ENCODE data around the gene MORC3. TPM values are rescaled to one million over a fixed set of nuclear protein-coding genes. Genes with fewer than 3 reads are reported as not detected.

The MORC3 gene
- total and polyA plus RNA-seq, 2 of the 4 experiments (the other 2 are of a cell fraction) = 14.0 to 23.5 TPM

DNA sequence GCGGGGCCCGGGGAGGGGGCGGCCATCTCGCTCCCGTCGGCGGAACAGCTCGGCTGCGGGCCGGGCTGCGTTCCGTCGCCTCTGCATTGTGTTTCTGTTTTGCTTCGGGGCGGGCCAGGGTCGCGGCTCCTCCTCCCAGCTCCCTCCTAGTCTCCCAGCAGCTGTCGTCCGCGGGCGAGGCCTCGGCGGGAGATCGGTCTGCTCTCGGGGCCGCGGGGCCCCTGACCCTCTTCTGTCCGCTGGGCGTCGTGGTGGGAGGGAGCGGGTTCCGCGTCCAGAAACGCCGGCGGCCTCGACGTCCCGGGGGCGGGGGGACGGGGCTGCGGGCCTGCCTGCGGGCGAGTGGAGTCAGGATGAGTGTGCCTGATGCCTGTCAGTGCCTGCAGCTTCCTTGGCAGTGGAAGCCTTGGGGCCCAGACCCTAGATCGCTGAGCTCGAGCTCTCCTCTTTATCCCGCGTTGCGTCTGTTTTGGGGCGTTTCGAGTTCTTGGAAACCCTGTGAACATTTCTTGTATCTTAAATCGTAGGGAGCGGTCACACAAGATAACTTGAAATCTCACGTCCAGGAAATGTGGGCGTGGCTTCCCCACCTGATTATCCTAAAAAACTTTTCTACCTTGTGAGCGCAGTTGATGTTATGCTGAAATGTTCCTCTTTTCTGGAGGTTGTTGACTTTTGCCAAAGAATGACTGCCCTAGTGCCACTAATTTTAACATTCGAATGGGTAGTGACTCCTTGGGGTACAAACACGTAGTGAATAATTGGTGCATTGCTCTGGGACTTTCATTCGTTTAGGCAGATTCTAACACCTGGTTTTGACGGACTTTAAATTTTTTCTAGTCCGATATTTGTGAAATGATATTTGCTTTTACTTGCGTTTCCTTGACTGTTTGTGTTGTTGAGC lies 676 bp downstream of the MORC3 start:
- Histone ChIP-seq H2BK5ac (ENCODE audit: low read depth, low read length, poor library complexity, severe bottlenecking) (peak overlapping the region; percentile 81), H4K8ac (ENCODE audit: low read depth in 2 of 2, low read length in 2 of 2) (peak overlapping the region in 1 of 2 experiments; percentile 71; a peak in 2 of 4 replicates), H2BK120ac (ENCODE audit: low read depth, low read length) (peak overlapping the region; percentile 21), H3K27me3 (ENCODE audit: control insufficient read depth, insufficient read depth, low read length) (no peaks in the 10 kb centered on the region), H3K4me1 (ENCODE audit: control insufficient read depth, insufficient read depth, low read length) (peaks cover 5% of the 10 kb centered on the region), H3K23ac (ENCODE audit: low read depth, low read length) (peak overlapping the region; percentile 57), H2AK9ac (replicated peaks; ENCODE audit: low read depth, low read length, poor library complexity) (peak overlapping the region; percentile 92), H3K9me1 (ENCODE audit: insufficient read depth, low read length) (no peaks in the 10 kb centered on the region), H4K20me1 (ENCODE audit: insufficient read depth, low read length) (peaks cover 36% of the 10 kb centered on the region), H3K9ac (ENCODE audit: low read depth, low read length) (peak overlapping the region; percentile 83), H2AK5ac (ENCODE audit: low read depth, low read length) (peak overlapping the region; percentile 25), H4K91ac (ENCODE audit: insufficient read depth, low read depth, low read length) (peak overlapping the region; percentile 53), H3K4me3 (ENCODE audit: insufficient read depth, low read depth, low read length) (peak overlapping the region; percentile 81), H2BK20ac (ENCODE audit: low read depth, low read length) (no peak overlapping the region), H3K27ac (ENCODE audit: insufficient read depth, low read length) (peak overlapping the region; percentile 83), H4K5ac (ENCODE audit: low read depth, low read length) (peak overlapping the region; percentile 16; the same call in 1 of the 2 replicates), H2AFZ (replicated peaks; ENCODE audit: low read length, poor library complexity) (peak overlapping the region; percentile 86), H2BK15ac (ENCODE audit: low read depth, low read length) (no peak overlapping the region; the same call in 2 of the 3 replicates), H3K4me2 (ENCODE audit: low read depth, low read length) (peak overlapping the region; percentile 100), H3K36me3 (ENCODE audit: control insufficient read depth, insufficient read depth, low read length) (peaks cover 7% of the 10 kb centered on the region), H3K14ac (replicated peaks; ENCODE audit: low read depth, low read length) (peak overlapping the region; percentile 57), H3K79me1 (ENCODE audit: low read depth in 1 of 2, low read length in 2 of 2) (peaks cover 4 to 24% of the 10 kb centered on the region in 2 experiments; a peak in 3 of 4 replicates), H3K9me3 (ENCODE audit: control insufficient read depth, insufficient read depth, low read length) (no peaks in the 10 kb centered on the region), H3K18ac (ENCODE audit: low read depth, low read length) (peak overlapping the region; percentile 12), H3K4ac (ENCODE audit: low read depth, low read length) (peak overlapping the region; percentile 47), H3K56ac (ENCODE audit: extremely low read depth, insufficient read depth, low read length) (peak overlapping the region; percentile 76)
- ATAC-seq (ENCODE audit: low read depth) (peak; percentile 66), DNase-seq (peak; percentile 73)
- 0% methylated on average over 17 of the region's 62 CpGs; no CpG with 5 or more reads in 1 of the 2 experiments for WGBS, 2 experiments (ENCODE audit: extremely low coverage in 2 of 2, insufficient read length in 1 of 2)
- ChIA-PET CTCF (interaction anchor here (0.6 kb wide), 1 partner anchor 1306 kb away, joined by 4 read pairs; no protein-coding TSS in a partner anchor), POLR2A (ENCODE audit: unreplicated experiment) (interaction anchor here (0.5 to 1.2 kb wide), 4 partner anchors 14 to 111 kb away, joined by 3 to 4 read pairs (median 3); no protein-coding TSS in a partner anchor)
- intact Hi-C loops (cut with micrococcal nuclease) = loop anchor here (2.0 to 5.0 kb wide), 3 partner anchors 32 to 258 kb away; partner anchors contain the start of gene SETD4
- in situ Hi-C loops (cut with MboI; ENCODE audit: low sequenced_read_pairs) = no loop called here
- dilution Hi-C loops (cut with HindIII; ENCODE audit: low sequenced_read_pairs, unreplicated experiment) = no loop called here
- BruUV-seq (replicated peaks) = no TSS peak
- no peak for TF ChIP-seq CEBPB (IDR thresholded peaks at IDR 0.05; ENCODE audit: low read depth, low read length)
- TF ChIP-seq, protein P1, sequence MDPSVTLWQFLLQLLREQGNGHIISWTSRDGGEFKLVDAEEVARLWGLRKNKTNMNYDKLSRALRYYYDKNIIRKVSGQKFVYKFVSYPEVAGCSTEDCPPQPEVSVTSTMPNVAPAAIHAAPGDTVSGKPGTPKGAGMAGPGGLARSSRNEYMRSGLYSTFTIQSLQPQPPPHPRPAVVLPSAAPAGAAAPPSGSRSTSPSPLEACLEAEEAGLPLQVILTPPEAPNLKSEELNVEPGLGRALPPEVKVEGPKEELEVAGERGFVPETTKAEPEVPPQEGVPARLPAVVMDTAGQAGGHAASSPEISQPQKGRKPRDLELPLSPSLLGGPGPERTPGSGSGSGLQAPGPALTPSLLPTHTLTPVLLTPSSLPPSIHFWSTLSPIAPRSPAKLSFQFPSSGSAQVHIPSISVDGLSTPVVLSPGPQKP (IDR thresholded peaks at IDR 0.05; ENCODE audit: borderline replicate concordance, low read depth, low read length) = no peak
- peak; percentile 58; the same call in 1 of the 2 replicates for TF ChIP-seq MXI1 (IDR thresholded peaks at IDR 0.05; ENCODE audit: borderline replicate concordance, low read depth, low read length)
- no peak for TF ChIP-seq RAD21 (IDR thresholded peaks at IDR 0.05; ENCODE audit: low read length)
- TF ChIP-seq POLR2A (IDR thresholded peaks at IDR 0.05; ENCODE audit: low read depth, low read length) = peak; percentile 20; the same call in 1 of the 2 replicates
- no peak for TF ChIP-seq MAFK (IDR thresholded peaks at IDR 0.05; ENCODE audit: low read depth, low read length)
- TF ChIP-seq FOS (IDR thresholded peaks at IDR 0.05; ENCODE audit: low read depth, low read length) = no peak
- peak; percentile 44; the same call in 1 of the 2 replicates for TF ChIP-seq MAZ (IDR thresholded peaks at IDR 0.05; ENCODE audit: borderline replicate concordance, low read depth, low read length)
- no peak for TF ChIP-seq NFE2L2 (IDR thresholded peaks at IDR 0.05; ENCODE audit: low read depth, low read length)
- TF ChIP-seq, protein P2, sequence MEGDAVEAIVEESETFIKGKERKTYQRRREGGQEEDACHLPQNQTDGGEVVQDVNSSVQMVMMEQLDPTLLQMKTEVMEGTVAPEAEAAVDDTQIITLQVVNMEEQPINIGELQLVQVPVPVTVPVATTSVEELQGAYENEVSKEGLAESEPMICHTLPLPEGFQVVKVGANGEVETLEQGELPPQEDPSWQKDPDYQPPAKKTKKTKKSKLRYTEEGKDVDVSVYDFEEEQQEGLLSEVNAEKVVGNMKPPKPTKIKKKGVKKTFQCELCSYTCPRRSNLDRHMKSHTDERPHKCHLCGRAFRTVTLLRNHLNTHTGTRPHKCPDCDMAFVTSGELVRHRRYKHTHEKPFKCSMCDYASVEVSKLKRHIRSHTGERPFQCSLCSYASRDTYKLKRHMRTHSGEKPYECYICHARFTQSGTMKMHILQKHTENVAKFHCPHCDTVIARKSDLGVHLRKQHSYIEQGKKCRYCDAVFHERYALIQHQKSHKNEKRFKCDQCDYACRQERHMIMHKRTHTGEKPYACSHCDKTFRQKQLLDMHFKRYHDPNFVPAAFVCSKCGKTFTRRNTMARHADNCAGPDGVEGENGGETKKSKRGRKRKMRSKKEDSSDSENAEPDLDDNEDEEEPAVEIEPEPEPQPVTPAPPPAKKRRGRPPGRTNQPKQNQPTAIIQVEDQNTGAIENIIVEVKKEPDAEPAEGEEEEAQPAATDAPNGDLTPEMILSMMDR (conservative IDR thresholded peaks at IDR 0.05; ENCODE audit: low read depth, low read length) = no peak
- TF ChIP-seq, protein P3, sequence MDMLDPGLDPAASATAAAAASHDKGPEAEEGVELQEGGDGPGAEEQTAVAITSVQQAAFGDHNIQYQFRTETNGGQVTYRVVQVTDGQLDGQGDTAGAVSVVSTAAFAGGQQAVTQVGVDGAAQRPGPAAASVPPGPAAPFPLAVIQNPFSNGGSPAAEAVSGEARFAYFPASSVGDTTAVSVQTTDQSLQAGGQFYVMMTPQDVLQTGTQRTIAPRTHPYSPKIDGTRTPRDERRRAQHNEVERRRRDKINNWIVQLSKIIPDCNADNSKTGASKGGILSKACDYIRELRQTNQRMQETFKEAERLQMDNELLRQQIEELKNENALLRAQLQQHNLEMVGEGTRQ (IDR thresholded peaks at IDR 0.05; ENCODE audit: low read depth, low read length) = no peak
- no peak for TF ChIP-seq RCOR1 (IDR thresholded peaks at IDR 0.05; ENCODE audit: insufficient replicate concordance, low read length)
- no peak for TF ChIP-seq BHLHE40 (IDR thresholded peaks at IDR 0.05; ENCODE audit: low read depth, low read length)

Measured in IMR-90 (cell line).